Breast epithelium (tissue), 4 donors: ENCODE measurements around the gene KCTD15. TPM values are rescaled to one million over a fixed set of nuclear protein-coding genes. Genes with fewer than 3 reads are reported as not detected.
"Not testable (repeated sequence)": the region's sequence is repeated elsewhere in the genome, so short reads cannot be mapped to it uniquely, and the experiment has no call there.

Source experiments
- DNase-seq, 2 donors: peaks; one replicate each; pipeline ENCODE4 v3.0.0-alpha.2; 2019; ENCODE audit warnings: low spot score in 2 of 2
- H3K27ac ChIP-seq, 2 donors: fragments of 200-600 bp; sonication (generic) in 1 of 2; one replicate each; pipeline ENCODE4 v1.5.1; 2016 to 2019; ENCODE audit warnings: mild to moderate bottlenecking in 1 of 2
- H3K27me3 ChIP-seq, 2 donors: fragments of 200-600 bp; sonication (generic) in 1 of 2; one replicate each; pipeline versions ENCODE4 v1.5.1 to v1.6.0; 2017 to 2019; ENCODE audit warnings: control low read depth in 1 of 2, mild to moderate bottlenecking in 1 of 2
- H3K36me3 ChIP-seq: fragments of 200-600 bp; one replicate; pipeline ENCODE4 v1.5.1; 2019
- H3K4me1 ChIP-seq, 2 donors: fragments of 200-600 bp; sonication (generic); one replicate each; pipeline ENCODE4 v1.5.1; 2016 to 2019; ENCODE audit warnings: control low read depth in 1 of 2
- H3K4me3 ChIP-seq, 3 donors: fragments of 200-600 bp; sonication (generic); 1 replicate in 2 of 3; 2 replicates in 1 of 3; pipeline ENCODE4 v1.5.1; 2016 to 2019; ENCODE audit warnings: mild to moderate bottlenecking in 3 of 3, moderate library complexity in 2 of 3
- H3K9me3 ChIP-seq, 2 donors: fragments of 200-600 bp; sonication (generic) in 1 of 2; one replicate each; pipeline ENCODE4 v1.5.1; 2016 to 2019; ENCODE audit warnings: control low read depth in 1 of 2
- POLR2A ChIP-seq: fragments of 450-650 bp; IDR thresholded peaks from one replicate; pipeline ENCODE4 v1.6.1; 2016; ENCODE audit warnings: antibody characterized with exemption, mild to moderate bottlenecking, moderate library complexity
- POLR2AphosphoS5 ChIP-seq, 3 donors: sonication (generic); formaldehyde crosslinking; IDR thresholded peaks; one replicate each; pipeline ENCODE4 v1.6.1; 2017; ENCODE audit warnings: antibody characterized with exemption in 3 of 3
- intact Hi-C: fragments of 100-400 bp; cut with DNase I; formaldehyde crosslinking; loops from one replicate; pipeline ENCODE4 v1.15.1; 2023; ENCODE audit warnings: low total_unique reads
- total RNA-seq, 3 donors: library from RNA; depleted of rRNA; stranded (reverse); fragments of >200 nt; gene quantifications; one replicate each; pipeline ENCODE4 v1.1.0, GENCODE V29; 2016
- TF ChIP-seq, protein P1 (sequence below), 3 donors: fragments of 450-650 bp; IDR thresholded peaks; one replicate each; pipeline ENCODE4 v1.5.1; 2016 to 2017; ENCODE audit warnings: antibody characterized with exemption in 3 of 3, mild to moderate bottlenecking in 3 of 3, moderate library complexity in 3 of 3

The KCTD15 gene
- total RNA-seq, 3 donors from 2014 or later = 14.6 to 52.4 (median 36.1) TPM

DNA sequence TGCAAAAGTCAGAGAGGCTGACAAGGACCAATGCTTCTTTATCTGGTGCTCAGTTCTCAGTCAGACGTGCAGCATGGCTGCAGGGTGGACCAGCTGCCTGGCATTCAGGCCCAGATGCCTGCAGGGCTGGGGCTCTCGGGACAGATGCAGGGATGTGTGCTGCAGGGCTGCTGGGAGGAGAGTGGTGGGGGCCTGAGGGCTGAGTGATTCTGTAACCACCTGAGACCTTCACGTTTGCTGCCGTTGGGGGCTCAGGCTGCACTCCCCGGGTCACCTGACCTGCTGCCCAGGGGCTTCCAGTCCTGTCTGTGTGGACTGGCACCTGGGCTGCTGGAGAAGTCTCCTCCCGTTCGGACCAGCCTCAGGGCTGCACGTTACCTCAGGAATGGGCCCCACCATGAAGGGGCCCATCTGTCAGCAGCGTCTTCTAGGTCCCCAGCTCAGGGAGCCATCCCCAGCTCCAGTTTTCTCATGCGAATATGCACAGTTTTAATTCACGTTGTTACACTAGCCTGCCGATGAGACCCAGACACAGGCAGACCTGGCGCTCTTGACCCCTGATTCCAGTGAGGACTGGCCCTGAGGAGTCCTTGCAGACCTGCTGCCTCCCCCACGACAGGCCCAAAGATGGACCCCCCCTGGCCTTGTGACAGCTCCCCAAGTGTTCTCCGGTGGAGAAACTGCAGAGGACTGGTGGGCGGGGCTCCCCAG is 16.9 kb downstream of the KCTD15 start:
- Histone ChIP-seq H3K27me3 (no peaks in the 10 kb centered on the region), H3K27ac (no peak overlapping the region), H3K4me3 (no peak overlapping the region), H3K9me3 (no peaks in the 10 kb centered on the region), H3K4me1 (no peaks in the 10 kb centered on the region), H3K36me3 (no peaks in the 10 kb centered on the region)
- TF ChIP-seq, protein P1, sequence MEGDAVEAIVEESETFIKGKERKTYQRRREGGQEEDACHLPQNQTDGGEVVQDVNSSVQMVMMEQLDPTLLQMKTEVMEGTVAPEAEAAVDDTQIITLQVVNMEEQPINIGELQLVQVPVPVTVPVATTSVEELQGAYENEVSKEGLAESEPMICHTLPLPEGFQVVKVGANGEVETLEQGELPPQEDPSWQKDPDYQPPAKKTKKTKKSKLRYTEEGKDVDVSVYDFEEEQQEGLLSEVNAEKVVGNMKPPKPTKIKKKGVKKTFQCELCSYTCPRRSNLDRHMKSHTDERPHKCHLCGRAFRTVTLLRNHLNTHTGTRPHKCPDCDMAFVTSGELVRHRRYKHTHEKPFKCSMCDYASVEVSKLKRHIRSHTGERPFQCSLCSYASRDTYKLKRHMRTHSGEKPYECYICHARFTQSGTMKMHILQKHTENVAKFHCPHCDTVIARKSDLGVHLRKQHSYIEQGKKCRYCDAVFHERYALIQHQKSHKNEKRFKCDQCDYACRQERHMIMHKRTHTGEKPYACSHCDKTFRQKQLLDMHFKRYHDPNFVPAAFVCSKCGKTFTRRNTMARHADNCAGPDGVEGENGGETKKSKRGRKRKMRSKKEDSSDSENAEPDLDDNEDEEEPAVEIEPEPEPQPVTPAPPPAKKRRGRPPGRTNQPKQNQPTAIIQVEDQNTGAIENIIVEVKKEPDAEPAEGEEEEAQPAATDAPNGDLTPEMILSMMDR (IDR thresholded peaks at IDR 0.05) = no peak
- TF ChIP-seq POLR2A (no peak), POLR2AphosphoS5 (IDR thresholded peaks at IDR 0.05) (no peak)
- intact Hi-C loops = no loop called here
- DNase-seq = no peak

DNA sequence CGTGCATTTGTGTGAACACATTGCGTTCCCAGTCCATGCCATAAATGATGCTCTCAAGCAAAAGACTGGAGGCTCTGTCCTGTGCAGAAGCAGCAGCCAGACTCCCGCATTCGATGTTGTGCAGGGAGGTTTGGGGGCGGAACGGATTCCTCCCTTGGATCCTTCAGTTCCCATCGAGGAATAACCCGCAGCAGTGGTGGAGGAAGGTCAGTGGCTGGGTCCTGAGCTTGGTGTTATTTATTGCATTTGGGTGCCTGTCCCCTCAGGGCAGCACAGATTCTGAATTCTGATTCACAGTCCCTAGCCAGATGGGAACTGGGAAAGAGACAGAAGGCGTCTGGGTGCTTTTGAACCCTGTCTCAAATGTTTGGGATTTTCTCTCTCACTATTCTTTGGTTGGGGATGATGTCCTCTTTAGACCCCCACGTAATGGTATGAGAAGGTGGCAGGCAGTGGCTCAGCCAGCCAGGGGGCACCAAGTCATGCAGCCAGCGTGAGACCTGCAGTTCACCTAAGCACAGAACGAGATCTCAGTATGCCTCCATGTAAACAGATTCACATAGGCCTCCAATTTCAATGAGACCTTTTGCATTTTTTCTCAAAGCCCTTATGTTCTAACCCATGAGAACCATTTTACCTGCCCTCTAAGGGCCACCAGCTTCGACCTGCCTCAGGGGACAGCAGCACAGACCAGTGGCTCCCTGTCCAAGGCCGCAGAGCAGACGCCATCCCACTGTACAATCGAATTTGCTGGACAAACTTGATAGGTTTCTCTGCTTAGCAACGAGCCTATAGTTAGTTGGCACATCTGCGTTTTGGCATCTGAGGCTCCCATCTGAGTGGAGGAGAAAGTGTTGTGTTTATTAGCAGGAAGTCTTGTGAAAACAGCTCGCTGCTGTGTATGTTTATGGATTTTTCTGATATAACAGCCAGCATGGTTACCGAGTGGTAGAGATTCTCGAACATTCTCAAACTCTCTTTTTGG is 17.8 kb downstream of the KCTD15 start:
- TF ChIP-seq POLR2AphosphoS5 (IDR thresholded peaks at IDR 0.05) (no peak), POLR2A (no peak)
- TF ChIP-seq, protein P1 (IDR thresholded peaks at IDR 0.05) = no peak
- DNase-seq = peak in 1 of 2 donors; percentile 20
- H3K27me3 ChIP-seq = no peaks in the 10 kb centered on the region
- no peak overlapping the region for H3K27ac ChIP-seq
- intact Hi-C loops = no loop called here
- H3K9me3 ChIP-seq = no peaks in the 10 kb centered on the region
- H3K4me3 ChIP-seq = no peak overlapping the region
- H3K36me3 ChIP-seq = no peaks in the 10 kb centered on the region
- H3K4me1 ChIP-seq = no peaks in the 10 kb centered on the region

DNA sequence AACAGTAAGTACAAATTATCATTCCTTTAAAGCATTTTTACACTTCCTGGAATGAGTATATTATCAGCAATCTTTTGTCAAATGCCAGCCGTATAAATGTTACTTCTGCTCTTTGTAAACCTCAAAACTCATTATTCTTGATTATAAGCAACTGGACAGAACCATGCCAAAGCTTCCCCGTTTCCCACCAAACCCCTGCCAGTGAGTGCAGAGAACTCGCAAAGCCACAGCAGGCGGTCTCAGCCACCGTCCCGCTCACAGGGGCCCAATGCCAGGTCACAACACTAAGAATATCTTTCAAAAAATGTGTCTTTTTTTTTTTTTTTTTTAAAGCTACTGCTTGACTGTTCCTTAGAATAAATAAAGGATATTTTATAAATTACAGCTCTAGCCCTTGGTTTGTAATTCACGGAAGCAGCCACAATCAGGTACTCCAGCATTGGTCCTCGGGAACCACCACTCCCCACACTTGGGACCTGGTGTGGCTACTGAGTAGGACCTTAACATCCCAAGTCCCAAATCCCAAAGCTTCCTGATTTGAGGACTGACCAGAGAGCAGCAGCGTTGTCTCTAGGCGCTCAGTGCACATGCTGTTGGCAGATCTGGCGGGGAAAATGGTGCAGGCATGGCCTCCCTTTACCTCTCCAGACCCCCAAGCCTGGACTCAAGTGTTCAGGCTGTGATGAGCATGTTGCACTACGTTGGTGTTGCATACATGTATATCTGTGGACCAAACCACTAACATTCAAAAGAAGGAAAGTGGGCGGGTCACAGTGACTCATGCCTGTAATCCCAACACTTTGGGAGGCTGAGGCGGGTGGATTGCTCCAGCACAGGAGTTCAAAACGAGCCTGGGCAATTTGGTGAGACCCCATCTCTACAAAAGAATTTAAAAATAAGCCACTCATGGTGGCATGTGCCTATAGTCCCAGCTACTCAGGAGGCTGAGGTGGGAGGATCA is 19.0 kb downstream of the KCTD15 start:
- intact Hi-C loops = no loop called here
- TF ChIP-seq POLR2AphosphoS5 (IDR thresholded peaks at IDR 0.05) (no peak), POLR2A (no peak)
- TF ChIP-seq, protein P1 (IDR thresholded peaks at IDR 0.05) = no peak
- H3K27me3 ChIP-seq = no peaks in the 10 kb centered on the region
- H3K9me3 ChIP-seq = no peaks in the 10 kb centered on the region
- no peak overlapping the region for H3K27ac ChIP-seq
- no peak overlapping the region for H3K4me3 ChIP-seq
- H3K36me3 ChIP-seq = no peaks in the 10 kb centered on the region
- H3K4me1 ChIP-seq = no peaks in the 10 kb centered on the region
- DNase-seq = no peak

DNA sequence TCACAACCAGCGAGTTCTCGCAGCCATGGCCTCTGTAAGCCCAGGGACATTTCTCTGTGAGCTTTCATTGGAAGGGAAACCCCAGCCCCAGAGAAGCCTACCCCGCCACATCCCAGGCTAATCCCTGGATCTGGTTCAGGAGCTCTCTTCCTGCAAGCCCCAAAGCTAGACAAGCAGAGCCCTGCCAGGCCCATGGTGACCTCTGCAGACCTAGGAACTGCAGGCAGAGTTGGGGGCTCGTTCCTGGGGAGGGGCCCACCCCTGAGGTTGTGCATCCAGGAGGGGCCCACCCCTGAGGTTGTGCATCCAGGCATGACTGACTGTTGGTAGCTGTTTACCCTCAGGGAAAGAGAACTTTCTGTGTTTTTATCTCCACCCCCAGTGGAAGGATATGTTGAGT is 21.7 kb downstream of the KCTD15 start:
- Histone ChIP-seq H3K9me3 (no peaks in the 10 kb centered on the region), H3K36me3 (no peaks in the 10 kb centered on the region), H3K4me1 (no peaks in the 10 kb centered on the region), H3K27me3 (no peaks in the 10 kb centered on the region), H3K4me3 (no peak overlapping the region), H3K27ac (no peak overlapping the region)
- no peak for DNase-seq
- TF ChIP-seq POLR2AphosphoS5 (IDR thresholded peaks at IDR 0.05) = no peak
- TF ChIP-seq POLR2A = no peak
- TF ChIP-seq, protein P1 (IDR thresholded peaks at IDR 0.05) = no peak
- intact Hi-C loops = no loop called here

DNA sequence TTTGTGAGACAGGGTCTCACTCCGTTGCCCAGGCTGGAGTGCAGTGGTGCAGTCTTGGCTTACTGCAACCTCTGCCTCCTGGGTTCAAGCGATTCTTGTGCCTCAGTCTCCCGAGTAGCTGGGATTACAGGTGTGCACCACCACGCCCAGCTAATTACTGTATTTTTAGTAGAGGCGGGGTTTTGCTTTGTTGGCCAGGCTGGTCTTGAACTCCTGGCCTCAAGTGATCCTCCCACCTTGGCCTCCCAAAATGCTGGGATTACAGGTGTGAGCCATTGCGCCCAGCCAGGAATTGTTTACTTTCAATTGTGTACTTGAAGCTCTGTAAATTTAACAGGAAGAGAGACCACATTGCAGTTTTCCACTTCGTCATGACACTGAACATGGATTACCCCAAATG is 22.4 kb downstream of the KCTD15 start:
- DNase-seq, H3K36me3 ChIP-seq, H3K27me3 ChIP-seq, H3K4me3 ChIP-seq, H3K4me1 ChIP-seq, H3K9me3 ChIP-seq, intact Hi-C loops: not testable (repeated sequence)
- peak overlapping the region; percentile 78 to 90 for H3K27ac ChIP-seq
